WI38 (cell line): ENCODE results near the gene FHL2.

Source experiments
- H3K4me3 ChIP-seq: 2 replicates; pipeline ENCODE4 v1.5.1; 2011; ENCODE audit warnings: low read depth, mild to moderate bottlenecking, control low read depth, low read length
- TF ChIP-seq, protein P1 (sequence below): IDR thresholded peaks from 2 replicates; pipeline ENCODE4 v1.5.1; 2012; ENCODE audit warnings: low read depth, mild to moderate bottlenecking, control low read depth, low read length

FHL2 gene

DNA sequence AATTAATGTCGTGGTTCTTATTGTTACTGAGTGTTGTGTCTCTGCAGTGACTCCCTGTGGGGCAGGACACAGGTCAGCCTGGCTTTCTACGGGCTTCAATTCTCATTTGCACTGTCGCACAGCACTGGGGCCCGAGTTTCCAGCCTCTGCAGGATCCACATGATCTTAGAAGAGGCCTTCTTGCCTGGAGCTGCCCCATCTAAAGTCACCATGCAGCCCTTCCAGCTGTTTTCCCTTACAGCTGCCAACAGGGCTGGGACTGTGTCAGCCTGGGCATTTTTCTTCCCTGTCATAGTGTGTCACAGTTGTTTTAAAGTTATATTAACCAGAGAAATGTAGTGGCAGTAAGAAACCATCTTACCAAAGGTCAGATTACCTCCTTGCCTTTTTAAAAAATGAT is 27.0 kb downstream of the FHL2 start:
- TF ChIP-seq, protein P1, sequence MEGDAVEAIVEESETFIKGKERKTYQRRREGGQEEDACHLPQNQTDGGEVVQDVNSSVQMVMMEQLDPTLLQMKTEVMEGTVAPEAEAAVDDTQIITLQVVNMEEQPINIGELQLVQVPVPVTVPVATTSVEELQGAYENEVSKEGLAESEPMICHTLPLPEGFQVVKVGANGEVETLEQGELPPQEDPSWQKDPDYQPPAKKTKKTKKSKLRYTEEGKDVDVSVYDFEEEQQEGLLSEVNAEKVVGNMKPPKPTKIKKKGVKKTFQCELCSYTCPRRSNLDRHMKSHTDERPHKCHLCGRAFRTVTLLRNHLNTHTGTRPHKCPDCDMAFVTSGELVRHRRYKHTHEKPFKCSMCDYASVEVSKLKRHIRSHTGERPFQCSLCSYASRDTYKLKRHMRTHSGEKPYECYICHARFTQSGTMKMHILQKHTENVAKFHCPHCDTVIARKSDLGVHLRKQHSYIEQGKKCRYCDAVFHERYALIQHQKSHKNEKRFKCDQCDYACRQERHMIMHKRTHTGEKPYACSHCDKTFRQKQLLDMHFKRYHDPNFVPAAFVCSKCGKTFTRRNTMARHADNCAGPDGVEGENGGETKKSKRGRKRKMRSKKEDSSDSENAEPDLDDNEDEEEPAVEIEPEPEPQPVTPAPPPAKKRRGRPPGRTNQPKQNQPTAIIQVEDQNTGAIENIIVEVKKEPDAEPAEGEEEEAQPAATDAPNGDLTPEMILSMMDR: no peak

DNA sequence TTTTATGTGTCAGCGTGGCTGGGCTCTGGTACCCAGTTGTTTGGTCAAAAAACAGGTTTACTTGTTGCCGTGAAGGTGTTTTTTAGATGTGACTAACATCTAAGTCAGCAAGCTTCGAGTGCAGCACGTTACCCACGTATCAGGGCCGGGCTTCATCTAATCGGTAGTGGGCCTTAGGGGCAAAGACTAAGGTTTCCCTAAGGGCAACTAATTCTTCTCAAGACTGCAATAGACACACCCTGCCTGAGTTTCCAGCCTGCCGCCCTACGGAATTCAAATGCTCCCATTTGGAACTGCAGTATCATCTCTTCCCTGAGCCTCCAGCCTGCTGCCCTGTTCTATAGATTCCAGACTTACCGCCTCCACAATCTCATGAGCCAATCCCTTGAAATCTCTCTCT is 27.7 kb downstream of the FHL2 start:
- TF ChIP-seq, protein P1: no peak
- H3K4me3 ChIP-seq: no peak overlapping the region

More for the DNA sequence above, 27.0 kb downstream of the FHL2 start:
- no peak overlapping the region for H3K4me3 ChIP-seq

DNA sequence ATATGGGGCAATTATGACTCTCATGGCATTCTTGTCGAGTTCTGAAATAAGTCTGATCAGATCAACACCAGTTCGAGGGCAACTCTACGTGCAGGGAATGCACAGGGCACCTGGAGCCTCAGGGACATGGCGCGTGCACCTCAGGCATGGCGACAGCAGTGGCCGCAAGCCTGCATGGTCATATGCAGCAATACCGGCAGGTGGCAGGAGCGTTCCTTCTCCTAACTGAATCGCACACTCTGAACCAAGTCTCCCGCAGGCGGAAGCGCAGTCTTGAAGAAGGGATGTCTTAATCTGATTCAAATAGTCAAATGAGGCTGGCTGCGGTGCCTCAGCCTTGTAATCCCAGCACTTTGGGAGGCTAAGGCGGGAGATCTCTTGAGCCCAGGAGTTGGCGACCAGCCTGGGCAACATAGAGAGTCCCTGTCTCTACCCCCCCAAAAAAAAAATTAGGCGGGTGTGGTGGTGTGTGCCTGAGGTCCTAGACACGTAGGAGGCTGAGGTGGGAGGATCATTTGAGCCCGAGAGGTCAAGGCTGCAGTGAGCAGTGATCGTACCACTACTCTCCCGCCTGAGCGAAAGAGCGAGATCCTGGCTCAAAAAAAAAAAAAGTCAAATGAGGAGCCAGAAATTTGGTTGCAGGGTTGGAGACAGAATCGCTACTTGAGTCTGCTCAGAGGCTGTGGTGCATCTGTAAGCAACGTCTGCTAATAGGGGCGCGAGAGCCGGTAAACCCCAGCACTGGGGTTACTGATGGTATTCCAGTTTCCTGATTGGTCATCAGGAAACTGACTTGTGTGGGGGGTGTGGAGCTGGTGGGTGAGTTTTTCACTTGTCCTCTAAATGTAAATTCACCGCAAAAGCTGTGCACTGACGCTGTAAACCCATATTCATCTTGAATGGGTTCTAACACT is 28.8 kb downstream of the FHL2 start:
- TF ChIP-seq, protein P1: peak; percentile 59
- no peak overlapping the region for H3K4me3 ChIP-seq

DNA sequence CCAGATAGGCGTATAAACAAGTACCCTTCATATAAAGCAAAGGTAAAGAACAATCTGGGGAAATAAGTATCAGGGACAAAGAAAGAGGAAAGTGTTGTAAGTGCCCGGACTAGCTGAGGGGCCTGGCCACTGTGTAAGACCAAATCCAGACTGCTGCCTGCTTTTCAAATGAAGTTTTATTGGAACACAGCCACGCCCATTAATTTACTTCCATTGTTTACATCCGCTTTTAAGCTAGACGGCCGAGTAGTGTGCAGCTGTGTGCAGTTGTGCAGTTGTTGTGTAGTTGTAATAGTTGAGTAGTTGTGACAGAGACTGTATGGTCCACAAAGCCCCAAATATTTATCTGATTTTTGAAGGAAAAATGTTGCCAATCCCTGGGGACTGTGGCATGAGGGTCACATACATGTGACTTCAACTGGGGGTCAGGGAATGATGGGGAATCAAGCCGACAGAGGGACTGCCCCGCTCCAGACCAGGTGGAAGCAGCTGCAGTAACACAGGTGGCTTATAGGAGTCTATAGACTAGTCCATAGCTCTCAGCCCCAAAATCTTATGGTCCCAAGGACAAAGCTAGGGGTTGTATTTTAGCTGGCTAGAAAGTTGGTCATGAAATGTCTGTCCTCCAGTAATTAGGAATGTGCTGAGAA is 30.0 kb downstream of the FHL2 start:
- TF ChIP-seq, protein P1: no peak

DNA sequence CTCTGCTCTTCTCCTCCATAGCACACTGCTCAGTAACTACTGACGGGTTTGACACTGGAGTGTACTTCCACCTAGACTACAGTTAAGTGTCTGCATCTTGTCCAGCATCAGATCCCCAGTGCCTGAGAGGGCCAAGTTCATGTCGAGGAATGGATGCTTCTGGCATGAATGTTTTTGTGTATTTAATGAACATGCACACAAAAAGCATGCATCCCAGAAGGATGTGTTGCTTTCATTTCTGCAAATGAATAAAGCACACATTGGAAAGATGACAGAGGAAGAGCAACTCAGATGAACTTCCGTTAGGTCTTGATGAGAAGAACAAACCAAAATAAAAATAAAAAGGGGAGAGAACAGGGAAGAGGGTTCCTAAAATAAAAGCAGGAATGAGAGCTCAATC is 33.6 kb downstream of the FHL2 start:
- no peak overlapping the region for H3K4me3 ChIP-seq
- TF ChIP-seq, protein P1: no peak

More for the DNA sequence above, 30.0 kb downstream of the FHL2 start:
- H3K4me3 ChIP-seq: no peak overlapping the region

DNA sequence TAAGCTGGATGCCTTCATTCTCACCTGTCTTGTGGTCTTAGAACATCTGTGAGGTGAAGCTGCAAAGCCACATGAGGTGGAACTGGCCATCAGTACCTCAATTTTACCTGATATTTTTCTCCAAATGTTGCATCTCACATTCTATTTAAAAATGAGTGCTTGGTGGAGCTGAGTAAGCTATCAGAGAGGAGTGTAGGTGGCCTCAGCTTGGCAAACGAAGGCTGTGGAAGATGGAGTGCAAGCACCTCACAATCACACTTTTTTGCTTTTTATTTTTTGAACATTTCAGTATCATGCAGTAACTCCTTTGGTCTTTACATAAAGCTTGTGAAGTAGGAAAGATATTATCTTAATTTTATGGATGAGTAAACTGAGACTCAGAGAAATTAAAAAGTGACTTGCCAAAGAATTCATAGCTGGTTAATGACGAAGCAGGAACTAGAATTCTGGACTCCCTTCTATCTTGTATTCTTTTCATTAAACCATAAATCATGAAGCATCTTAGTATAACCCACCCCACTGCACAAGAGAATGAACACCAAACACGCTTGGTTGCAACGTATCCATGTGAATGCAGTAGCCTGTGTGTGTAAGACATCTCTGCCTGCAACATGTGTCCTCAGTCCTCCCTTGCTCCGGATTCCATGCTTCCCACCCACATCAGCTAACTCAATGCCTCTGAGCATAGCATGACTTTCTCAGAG is 34.3 kb downstream of the FHL2 start:
- TF ChIP-seq, protein P1: no peak
- no peak overlapping the region for H3K4me3 ChIP-seq
